ENCODE data around the gene OR2H1. TPM values are rescaled to one million over a fixed set of nuclear protein-coding genes. Genes with fewer than 3 reads are reported as not detected.

The OR2H1 gene
- polyA plus RNA-seq, 3 donors = not detected

DNA sequence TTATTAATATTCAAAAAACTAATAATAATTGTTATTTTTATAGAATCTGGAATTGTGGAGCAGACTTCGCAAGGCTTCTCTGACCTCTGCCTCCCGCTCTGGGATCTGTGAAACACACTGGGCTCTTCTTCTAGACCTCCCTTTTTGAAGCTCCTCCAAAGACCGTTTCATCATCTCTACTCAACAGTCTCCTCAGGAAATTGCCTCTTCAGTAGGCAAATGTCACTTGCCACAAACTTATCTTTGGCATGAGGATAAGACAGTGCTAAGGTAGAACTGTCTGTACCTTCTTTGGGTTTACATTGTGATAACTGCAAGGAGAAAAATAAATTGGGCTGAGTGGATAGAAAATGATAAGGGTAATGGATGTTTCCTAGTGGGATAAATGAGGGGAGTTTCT, 33.1 kb downstream of the OR2H1 start:
- Mint-ChIP-seq H3K27ac (no peak overlapping the region), H3K9me3 (peaks cover 0 to 1% (median 0%) of the 10 kb centered on the region in 7 donors), H3K4me1 (peaks cover 4% of the 10 kb centered on the region), H3K4me3 (no peak overlapping the region), H3K27me3 (ENCODE audit: low read depth in 3 of 3) (peaks cover 0 to 3% (median 2%) of the 10 kb centered on the region in 3 donors), H3K36me3 (no peaks in the 10 kb centered on the region)
- Histone ChIP-seq H3K4me2 (replicated peaks; ENCODE audit: extremely low read depth, low read length, poor library complexity, severe bottlenecking) (no peak overlapping the region), H3K36me3 (replicated peaks in 1 of 2; ENCODE audit: control insufficient read depth in 1 of 2, insufficient read depth in 2 of 2, low read length in 2 of 2) (no peaks in the 10 kb centered on the region), H3K27me3 (ENCODE audit: control insufficient read depth in 2 of 2, insufficient read depth in 2 of 2, low read length in 2 of 2) (no peaks in the 10 kb centered on the region), H4K20me1 (ENCODE audit: insufficient read depth, low read length) (no peaks in the 10 kb centered on the region), H3K9ac (ENCODE audit: insufficient read depth, low read length, poor library complexity, severe bottlenecking) (no peak overlapping the region), H3K4me3 (replicated peaks in 1 of 3; ENCODE audit: low read depth in 2 of 3, low read length in 3 of 3) (no peak overlapping the region), H3K9me3 (replicated peaks in 1 of 2; ENCODE audit: control insufficient read depth in 1 of 2, insufficient read depth in 1 of 2, low read length in 2 of 2) (no peaks in the 10 kb centered on the region), H3K27ac (ENCODE audit: low read depth in 1 of 2, low read length in 2 of 2) (no peak overlapping the region), H2AFZ (ENCODE audit: insufficient read depth, low read depth, low read length, poor library complexity, severe bottlenecking) (no peak overlapping the region), H3K79me2 (ENCODE audit: insufficient read depth, low read length) (no peaks in the 10 kb centered on the region), H3K4me1 (ENCODE audit: control insufficient read depth in 1 of 2, insufficient read depth in 2 of 2, low read length in 2 of 2) (no peaks in the 10 kb centered on the region)
- no peak for DNase-seq
- WGBS (ENCODE audit: insufficient coverage) = no CpG with 5 or more reads among the region's 3 CpGs
- intact Hi-C loops (cut with micrococcal nuclease) = no loop called here
- TF ChIP-seq, protein P1, sequence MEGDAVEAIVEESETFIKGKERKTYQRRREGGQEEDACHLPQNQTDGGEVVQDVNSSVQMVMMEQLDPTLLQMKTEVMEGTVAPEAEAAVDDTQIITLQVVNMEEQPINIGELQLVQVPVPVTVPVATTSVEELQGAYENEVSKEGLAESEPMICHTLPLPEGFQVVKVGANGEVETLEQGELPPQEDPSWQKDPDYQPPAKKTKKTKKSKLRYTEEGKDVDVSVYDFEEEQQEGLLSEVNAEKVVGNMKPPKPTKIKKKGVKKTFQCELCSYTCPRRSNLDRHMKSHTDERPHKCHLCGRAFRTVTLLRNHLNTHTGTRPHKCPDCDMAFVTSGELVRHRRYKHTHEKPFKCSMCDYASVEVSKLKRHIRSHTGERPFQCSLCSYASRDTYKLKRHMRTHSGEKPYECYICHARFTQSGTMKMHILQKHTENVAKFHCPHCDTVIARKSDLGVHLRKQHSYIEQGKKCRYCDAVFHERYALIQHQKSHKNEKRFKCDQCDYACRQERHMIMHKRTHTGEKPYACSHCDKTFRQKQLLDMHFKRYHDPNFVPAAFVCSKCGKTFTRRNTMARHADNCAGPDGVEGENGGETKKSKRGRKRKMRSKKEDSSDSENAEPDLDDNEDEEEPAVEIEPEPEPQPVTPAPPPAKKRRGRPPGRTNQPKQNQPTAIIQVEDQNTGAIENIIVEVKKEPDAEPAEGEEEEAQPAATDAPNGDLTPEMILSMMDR (IDR thresholded peaks at IDR 0.05) = no peak

DNA sequence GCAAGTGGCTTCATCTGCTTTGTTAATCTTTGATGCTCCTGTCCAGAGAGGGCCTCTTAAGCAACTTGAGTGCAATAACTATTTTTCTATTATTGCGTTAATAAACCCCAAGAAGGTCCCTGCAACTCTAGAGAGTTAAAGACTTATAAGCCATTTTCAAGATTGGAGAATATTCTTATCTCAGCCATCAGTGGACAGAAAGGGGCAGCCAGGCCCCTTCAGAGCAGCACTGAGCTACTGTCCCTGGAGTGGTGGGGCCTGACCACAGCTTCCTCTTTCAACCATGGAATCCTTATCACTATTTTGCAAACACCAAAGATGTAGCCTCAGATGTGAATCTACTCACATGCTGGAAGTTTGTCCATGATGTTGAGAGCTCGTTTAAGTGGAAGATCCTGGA, 33.6 kb downstream of the OR2H1 start:
- H3K4me3 Mint-ChIP-seq = no peak overlapping the region
- no CpG with 5 or more reads among the region's 2 CpGs for WGBS (ENCODE audit: insufficient coverage)

More for the DNA sequence above, 33.6 kb downstream of the OR2H1 start:
- Histone ChIP-seq H3K27ac (ENCODE audit: low read depth in 1 of 2, low read length in 2 of 2) (no peak overlapping the region), H2AFZ (ENCODE audit: insufficient read depth, low read depth, low read length, poor library complexity, severe bottlenecking) (no peak overlapping the region), H3K9ac (ENCODE audit: insufficient read depth, low read length, poor library complexity, severe bottlenecking) (no peak overlapping the region), H3K27me3 (ENCODE audit: control insufficient read depth in 2 of 2, insufficient read depth in 2 of 2, low read length in 2 of 2) (no peaks in the 10 kb centered on the region), H3K4me2 (replicated peaks; ENCODE audit: extremely low read depth, low read length, poor library complexity, severe bottlenecking) (no peak overlapping the region), H3K9me3 (replicated peaks in 1 of 2; ENCODE audit: control insufficient read depth in 1 of 2, insufficient read depth in 1 of 2, low read length in 2 of 2) (no peaks in the 10 kb centered on the region), H3K36me3 (replicated peaks in 1 of 2; ENCODE audit: control insufficient read depth in 1 of 2, insufficient read depth in 2 of 2, low read length in 2 of 2) (no peaks in the 10 kb centered on the region), H3K4me3 (replicated peaks in 1 of 3; ENCODE audit: low read depth in 2 of 3, low read length in 3 of 3) (no peak overlapping the region), H3K4me1 (ENCODE audit: control insufficient read depth in 1 of 2, insufficient read depth in 2 of 2, low read length in 2 of 2) (no peaks in the 10 kb centered on the region), H3K79me2 (ENCODE audit: insufficient read depth, low read length) (no peaks in the 10 kb centered on the region), H4K20me1 (ENCODE audit: insufficient read depth, low read length) (no peaks in the 10 kb centered on the region)
- no peaks in the 10 kb centered on the region for H3K36me3 Mint-ChIP-seq
- H3K4me1 Mint-ChIP-seq = peaks cover 4% of the 10 kb centered on the region
- intact Hi-C loops (cut with micrococcal nuclease) = no loop called here
- peaks cover 0 to 1% (median 0%) of the 10 kb centered on the region in 7 donors for H3K9me3 Mint-ChIP-seq
- H3K27me3 Mint-ChIP-seq (ENCODE audit: low read depth in 3 of 3) = peaks cover 0 to 3% (median 2%) of the 10 kb centered on the region in 3 donors
- TF ChIP-seq, protein P1 (IDR thresholded peaks at IDR 0.05) = no peak
- no peak for DNase-seq
- H3K27ac Mint-ChIP-seq = no peak overlapping the region
